RWPE1 (cell line): Measurements from ENCODE around the gene CCDC69.

Experiments
- CTCF ChIA-PET: fragments of 350-600 bp; sonication (Branson Sonifier 250); formaldehyde crosslinking; extraction: SDS; loops from one replicate; lab custom pipeline; 2021; lab: Yijun Ruan, JAX
- POLR2A ChIA-PET: fragments of 400-600 bp; formaldehyde crosslinking; extraction: SDS; loops from one replicate; lab custom pipeline; 2020; ENCODE audit warnings: antibody characterized with exemption; ENCODE audit not compliant: low non-redundant PET; lab: Yijun Ruan, JAX
- DNase-seq: peaks from one replicate; pipeline ENCODE4 v3.0.0; 2012; ENCODE audit warnings: low spot score
- H3K27ac ChIP-seq: fragments of 450-650 bp; 2 replicates; pipeline ENCODE4 v1.5.1; 2017
- CTCF ChIP-seq: fragments of 450-650 bp; conservative IDR thresholded peaks from 2 replicates; pipeline ENCODE4 v1.5.1; 2017; ENCODE audit warnings: low read depth, mild to moderate bottlenecking

Gene CCDC69

GRCh38 chr5:151234476-151235238 lies 10.8 kb upstream of the CCDC69 start:
- no peak for DNase-seq
- no peak for TF ChIP-seq CTCF
- POLR2A ChIA-PET, result no interaction called here
- CTCF ChIA-PET, result interaction anchor here (0.8 to 1.1 kb wide), 3 partner anchors 11 to 109 kb away, joined by 3 to 5 read pairs (median 4); partner anchors contain the start of gene CCDC69
- no peak overlapping the region for H3K27ac ChIP-seq

- CTCF ChIA-PET, result interaction anchor here (0.6 kb wide), 2 partner anchors 89 to 299 kb away, joined by 3 to 5 read pairs; no protein-coding TSS in a partner anchor
- DNase-seq, result no peak
- no peak overlapping the region for H3K27ac ChIP-seq
- TF ChIP-seq CTCF, result no peak
- POLR2A ChIA-PET, result no interaction called here
Measured at GRCh38 chr5:151233616-151234085, 9.8 kb upstream of the CCDC69 start.

- no peak for DNase-seq
- TF ChIP-seq CTCF, result no peak
- ChIA-PET CTCF (interaction anchor here (0.6 to 2.7 kb wide), 5 partner anchors 8 to 772 kb away, joined by 3 to 10 read pairs (median 4); no protein-coding TSS in a partner anchor), POLR2A (interaction anchor here (0.6 kb wide), 1 partner anchor 190 kb away, joined by 13 read pairs; no protein-coding TSS in a partner anchor)
- no peak overlapping the region for H3K27ac ChIP-seq
Measured at GRCh38 chr5:151231359-151231758, 7.5 kb upstream of the CCDC69 start.

GRCh38 chr5:151230048-151230680 lies 6.3 kb upstream of the CCDC69 start:
- no peak overlapping the region for H3K27ac ChIP-seq
- ChIA-PET POLR2A (no interaction called here), CTCF (interaction anchor here (1.5 to 2.7 kb wide), 2 partner anchors 9 to 22 kb away, joined by 3 to 10 read pairs; no protein-coding TSS in a partner anchor)
- TF ChIP-seq CTCF, result no peak
- DNase-seq, result no peak

- ChIA-PET POLR2A (no interaction called here), CTCF (interaction anchor here (1.5 to 2.7 kb wide), 2 partner anchors 10 to 20 kb away, joined by 3 to 10 read pairs; no protein-coding TSS in a partner anchor)
- no peak for DNase-seq
Measured at GRCh38 chr5:151228986-151229385, 5.1 kb upstream of the CCDC69 start.

More at GRCh38 chr5:151228986-151229385, 5.1 kb upstream of the CCDC69 start:
- TF ChIP-seq CTCF, result no peak
- no peak overlapping the region for H3K27ac ChIP-seq
